Measurements from ENCODE around the gene NRXN3. TPM values are rescaled to one million over a fixed set of nuclear protein-coding genes. Genes with fewer than 3 reads are reported as not detected.

The NRXN3 gene
- 1 to 10 TPM; 6.7 to 8.3 TPM for total RNA-seq
- 1 to 10 TPM; 1.4 to 2.1 TPM for polyA plus RNA-seq
- long read RNA-seq, donor 1, partial matches to known transcripts = 0 of 1 reads
- long read RNA-seq, donor 1, other reads (novel, unspliced or antisense) = 0 of 1 reads
- long read RNA-seq, donor 2 = 0 reads
- long read RNA-seq, donor 3 = 0 reads
- long read RNA-seq, donor 4 = 0 reads
- long read RNA-seq, donor 5 = 0 reads

DNA sequence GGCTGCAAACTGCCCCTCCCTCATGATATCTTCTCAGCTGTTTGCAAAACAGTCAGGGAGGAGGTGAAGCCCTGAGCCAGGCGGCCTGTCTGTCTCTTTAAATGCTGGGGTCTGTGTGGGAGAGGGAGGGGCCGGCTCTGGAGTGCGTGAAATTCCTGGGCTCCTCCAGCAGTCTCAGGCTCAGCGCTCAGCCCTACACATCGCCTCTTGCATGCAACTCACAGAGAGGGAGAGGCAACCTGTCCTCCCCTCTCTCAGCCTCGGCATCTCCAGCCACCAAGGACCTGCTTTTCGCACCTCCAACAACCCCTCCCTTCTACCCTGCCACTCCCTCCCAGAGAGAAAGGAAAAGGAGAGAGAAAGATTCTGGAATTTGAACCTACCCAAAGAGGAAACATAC, at the start of gene NRXN3:
NRXN3 (plus strand) TSS at position 171 of the 400 bp plus-strand sequence. CDS start 72,721 bp downstream, outside the sequence.
- H3K27me3 ChIP-seq (ENCODE audit: control insufficient read depth in 3 of 3, insufficient read depth in 3 of 3, low read length in 2 of 3) = peaks cover 0 to 12% (median 5%) of the 10 kb centered on the region in 3 donors
- WGBS, 2 donors = 4 to 6% methylated on average over 7 of the region's 7 CpGs
- TF ChIP-seq CTCF (IDR thresholded peaks at IDR 0.05; ENCODE audit: control extremely low read depth, extremely low read depth) = no peak

DNA sequence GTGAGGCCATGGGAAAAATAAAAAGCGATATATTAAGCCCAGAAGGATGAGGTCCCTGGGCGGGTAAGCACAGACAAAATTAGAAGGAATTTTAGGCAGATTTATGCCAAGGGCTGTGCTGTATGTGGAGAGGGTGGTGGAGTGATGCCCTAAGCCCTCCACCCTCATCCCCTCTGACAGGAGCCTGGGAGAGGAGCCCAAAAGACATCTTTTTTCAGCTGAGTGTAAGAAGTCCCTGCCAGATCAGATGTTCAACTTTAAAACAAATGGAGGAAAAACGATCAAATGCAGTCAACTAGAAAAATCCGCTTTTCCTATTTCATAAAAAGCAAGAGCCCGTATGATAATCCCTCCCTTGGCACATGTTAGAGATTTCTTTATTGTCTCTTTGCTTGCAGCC, 47.7 kb upstream of the NRXN3 start:
- no peak for TF ChIP-seq CTCF (IDR thresholded peaks at IDR 0.05; ENCODE audit: control extremely low read depth, extremely low read depth)
- H3K9me3 ChIP-seq (ENCODE audit: control insufficient read depth in 4 of 4, insufficient read depth in 3 of 4, low read length in 3 of 4) = no peaks in the 10 kb centered on the region
- no peaks in the 10 kb centered on the region for H3K27me3 ChIP-seq (ENCODE audit: control insufficient read depth in 3 of 3, insufficient read depth in 3 of 3, low read length in 2 of 3)
- H3K4me1 ChIP-seq (ENCODE audit: control insufficient read depth in 5 of 5, insufficient read depth in 5 of 5, low read length in 5 of 5) = no peaks in the 10 kb centered on the region
- H3K9ac ChIP-seq (ENCODE audit: insufficient read depth in 1 of 2, low read length in 2 of 2) = no peak overlapping the region
- WGBS, 2 donors = 87% methylated on average over 5 of the region's 5 CpGs
- DNase-seq (no peak), ATAC-seq (ENCODE audit: insufficient read depth, low FRiP score) (no peak)
- H3K36me3 ChIP-seq (ENCODE audit: control insufficient read depth in 4 of 4, insufficient read depth in 4 of 4, low read length in 4 of 4) = no peaks in the 10 kb centered on the region
- H3K27ac ChIP-seq (ENCODE audit: low read depth in 1 of 2, low read length in 1 of 2) = no peak overlapping the region
- no peak overlapping the region for H3K4me3 ChIP-seq

More for the DNA sequence above, at the start of gene NRXN3:
- no peaks in the 10 kb centered on the region for H3K4me1 ChIP-seq (ENCODE audit: control insufficient read depth in 5 of 5, insufficient read depth in 5 of 5, low read length in 5 of 5)
- no peak within 1 kb of the TSS for H3K27ac ChIP-seq (ENCODE audit: low read depth in 1 of 2, low read length in 1 of 2)
- peaks cover 0 to 2% (median 0%) of the 10 kb centered on the region in 4 donors for H3K9me3 ChIP-seq (ENCODE audit: control insufficient read depth in 4 of 4, insufficient read depth in 3 of 4, low read length in 3 of 4)
- ATAC-seq (ENCODE audit: insufficient read depth, low FRiP score) = peak; percentile 9
- H3K9ac ChIP-seq (ENCODE audit: insufficient read depth in 1 of 2, low read length in 2 of 2) = no peak within 1 kb of the TSS
- H3K4me3 ChIP-seq = no peak within 1 kb of the TSS
- H3K36me3 ChIP-seq (ENCODE audit: control insufficient read depth in 4 of 4, insufficient read depth in 4 of 4, low read length in 4 of 4) = no peaks in the 10 kb centered on the region
- peak; percentile 8 to 26 (median 18) for DNase-seq

DNA sequence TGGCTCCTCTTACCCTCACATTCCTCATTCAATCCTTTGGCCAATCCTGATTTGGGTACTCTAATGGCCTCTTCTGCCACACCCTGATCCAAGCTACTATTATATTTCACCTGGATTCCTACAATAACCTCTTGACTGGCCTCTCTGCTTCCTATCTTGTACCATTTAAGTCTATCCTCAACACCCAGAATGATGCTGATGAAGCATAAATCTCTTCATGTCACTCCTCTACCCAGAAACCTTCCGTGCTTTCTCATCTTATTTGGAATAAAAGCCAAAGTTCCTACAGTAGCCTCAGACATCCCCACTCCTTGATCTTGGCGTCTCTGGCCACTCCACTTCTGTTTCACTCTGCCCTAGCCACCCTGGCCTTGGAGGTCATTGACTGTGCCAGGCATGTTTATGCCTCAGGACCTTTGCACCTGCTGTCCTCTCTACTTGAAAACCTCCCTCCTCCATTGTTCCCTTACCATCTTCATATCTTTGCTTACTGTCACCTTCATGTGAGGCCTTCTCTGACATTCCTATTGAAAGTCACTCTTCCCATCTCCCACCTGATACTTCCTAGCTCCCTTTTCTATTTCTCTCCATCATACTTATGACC, 46.4 kb upstream of the NRXN3 start:
- Histone ChIP-seq H3K9ac (ENCODE audit: insufficient read depth in 1 of 2, low read length in 2 of 2) (no peak overlapping the region), H3K9me3 (ENCODE audit: control insufficient read depth in 4 of 4, insufficient read depth in 3 of 4, low read length in 3 of 4) (no peaks in the 10 kb centered on the region), H3K4me3 (no peak overlapping the region), H3K4me1 (ENCODE audit: control insufficient read depth in 5 of 5, insufficient read depth in 5 of 5, low read length in 5 of 5) (no peaks in the 10 kb centered on the region), H3K27me3 (ENCODE audit: control insufficient read depth in 3 of 3, insufficient read depth in 3 of 3, low read length in 2 of 3) (no peaks in the 10 kb centered on the region), H3K27ac (ENCODE audit: low read depth in 1 of 2, low read length in 1 of 2) (no peak overlapping the region), H3K36me3 (ENCODE audit: control insufficient read depth in 4 of 4, insufficient read depth in 4 of 4, low read length in 4 of 4) (no peaks in the 10 kb centered on the region)
- DNase-seq (no peak), ATAC-seq (ENCODE audit: insufficient read depth, low FRiP score) (no peak)
- WGBS, 2 donors = 83 to 85% methylated on average over 2 of the region's 2 CpGs
- no peak for TF ChIP-seq CTCF (IDR thresholded peaks at IDR 0.05; ENCODE audit: control extremely low read depth, extremely low read depth)

Measured in lung (tissue), 16 donors.